ENCODE results near the gene BACH1.
"Not testable (repeated sequence)": the region's sequence is repeated elsewhere in the genome, so short reads cannot be mapped to it uniquely, and the experiment has no call there.

Gene BACH1

DNA sequence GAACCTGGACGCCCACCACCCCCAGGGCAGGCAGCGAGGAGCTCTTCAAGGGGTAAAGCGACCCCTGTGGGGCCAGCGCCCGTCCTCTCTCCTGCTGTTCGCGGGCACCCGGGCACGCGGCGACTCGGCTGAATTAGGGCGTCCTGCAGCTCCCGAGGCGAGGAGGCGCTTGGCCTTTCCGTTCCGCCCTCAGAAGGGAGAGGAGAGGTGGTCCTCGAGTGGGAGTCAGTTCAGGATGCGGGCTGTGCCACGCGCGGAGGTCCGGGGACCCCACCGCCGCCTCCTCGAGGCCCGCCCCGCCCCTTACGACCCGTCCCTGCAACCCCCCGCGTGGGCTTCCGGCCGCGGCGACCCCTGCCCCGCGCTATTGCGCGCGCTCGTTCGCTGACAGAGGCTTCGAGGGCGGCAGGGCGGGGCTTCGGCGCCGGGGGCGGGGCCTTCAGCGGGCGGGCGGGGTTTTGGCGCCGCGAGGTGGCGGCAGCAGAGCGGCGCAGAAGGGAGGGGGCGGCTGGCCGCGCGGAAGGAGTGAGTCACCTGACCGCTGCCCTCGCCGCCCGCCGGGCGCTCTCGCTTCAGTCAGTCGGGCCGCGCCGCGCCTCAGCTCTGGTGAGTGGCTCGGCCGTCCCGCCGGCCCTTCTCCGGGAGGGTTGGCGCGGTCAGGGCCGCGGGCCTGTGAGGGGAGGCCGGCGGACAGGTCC lies at the start of gene BACH1:
Gene BACH1 (plus strand): TSS at position 575 of the 698 bp plus-strand sequence. CDS start 22,359 bp downstream, outside the sequence.
- peak; percentile 86 for DNase-seq (ENCODE audit: low spot score)

DNA sequence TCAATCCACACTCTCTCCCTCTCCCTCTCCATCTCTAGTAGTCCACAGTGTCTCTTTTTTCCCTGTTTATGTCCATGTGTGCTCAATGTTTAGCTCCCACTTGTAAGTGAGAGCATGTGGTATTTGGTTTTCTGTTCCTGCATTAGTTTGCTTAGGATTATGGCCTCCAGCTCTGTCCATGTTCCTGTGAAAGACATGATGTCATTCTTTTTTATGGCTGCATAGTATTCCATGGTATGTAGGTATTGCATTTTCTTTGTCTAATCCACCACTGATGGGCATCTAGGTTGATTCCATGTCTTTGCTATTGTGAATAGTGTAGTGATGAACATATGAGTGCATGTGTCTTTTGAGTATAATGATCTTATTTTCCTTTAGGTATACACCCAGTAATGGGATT lies 49.4 kb upstream of the BACH1 start:
- not testable (repeated sequence) for DNase-seq (ENCODE audit: low spot score)

DNA sequence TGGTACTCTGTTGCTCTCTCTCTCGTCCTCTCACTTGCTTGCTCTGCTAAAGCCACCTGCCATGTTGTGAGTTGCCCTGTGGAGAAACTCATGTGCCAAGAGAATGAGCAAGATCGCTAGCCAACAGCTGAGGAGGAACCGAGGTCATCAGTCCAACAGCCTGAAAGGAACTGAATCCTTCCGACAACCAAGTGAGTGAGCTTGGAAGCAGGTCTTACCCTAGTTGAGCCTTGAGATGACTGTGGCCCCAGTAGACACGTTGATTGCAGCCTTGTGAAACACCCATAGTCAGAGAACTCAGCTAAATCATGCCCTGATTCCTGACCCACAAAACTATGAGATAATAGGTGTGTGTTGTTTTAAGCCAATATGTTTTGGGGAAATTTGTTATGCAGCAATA lies 48.1 kb upstream of the BACH1 start:
- no peak for DNase-seq (ENCODE audit: low spot score)

DNA sequence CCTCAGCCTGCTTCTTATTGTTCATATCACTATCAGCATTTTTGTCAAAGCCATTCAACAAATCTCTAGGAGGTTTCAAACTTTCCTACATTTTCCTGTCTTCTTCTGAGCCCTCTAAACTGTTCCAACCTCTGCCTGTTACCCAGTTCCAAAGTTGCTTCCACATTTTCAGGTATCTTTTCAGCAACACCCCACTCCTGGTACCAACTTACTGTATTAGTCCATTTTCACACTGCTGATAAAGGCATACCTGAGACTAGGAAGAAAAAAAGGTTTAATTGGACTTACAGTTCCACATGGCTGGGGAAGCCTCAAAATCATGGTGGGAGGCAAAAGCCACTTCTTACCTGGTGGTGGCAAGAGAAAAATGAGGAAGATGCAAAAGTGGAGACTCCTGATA lies 44.9 kb upstream of the BACH1 start:
- DNase-seq (ENCODE audit: low spot score): not testable (repeated sequence)

DNA sequence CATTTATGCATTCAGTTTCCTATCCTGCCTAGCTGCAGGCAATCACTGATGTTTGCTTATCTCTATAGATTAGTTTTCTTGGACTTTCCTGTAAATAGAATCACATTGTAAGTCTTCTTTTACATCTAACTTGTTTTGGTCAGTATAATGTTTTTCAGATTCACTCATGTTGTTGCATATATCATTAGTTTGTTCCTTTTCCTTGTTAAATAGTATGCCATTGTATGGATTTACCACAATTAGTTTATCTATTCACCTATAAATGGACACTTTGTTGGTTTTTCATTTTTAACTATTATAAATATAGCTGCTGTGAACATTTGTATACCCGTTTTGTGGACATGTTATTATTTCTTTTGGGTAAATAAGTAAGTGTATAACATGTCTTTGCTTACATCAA lies 44.2 kb upstream of the BACH1 start:
- DNase-seq (ENCODE audit: low spot score): no peak

DNA sequence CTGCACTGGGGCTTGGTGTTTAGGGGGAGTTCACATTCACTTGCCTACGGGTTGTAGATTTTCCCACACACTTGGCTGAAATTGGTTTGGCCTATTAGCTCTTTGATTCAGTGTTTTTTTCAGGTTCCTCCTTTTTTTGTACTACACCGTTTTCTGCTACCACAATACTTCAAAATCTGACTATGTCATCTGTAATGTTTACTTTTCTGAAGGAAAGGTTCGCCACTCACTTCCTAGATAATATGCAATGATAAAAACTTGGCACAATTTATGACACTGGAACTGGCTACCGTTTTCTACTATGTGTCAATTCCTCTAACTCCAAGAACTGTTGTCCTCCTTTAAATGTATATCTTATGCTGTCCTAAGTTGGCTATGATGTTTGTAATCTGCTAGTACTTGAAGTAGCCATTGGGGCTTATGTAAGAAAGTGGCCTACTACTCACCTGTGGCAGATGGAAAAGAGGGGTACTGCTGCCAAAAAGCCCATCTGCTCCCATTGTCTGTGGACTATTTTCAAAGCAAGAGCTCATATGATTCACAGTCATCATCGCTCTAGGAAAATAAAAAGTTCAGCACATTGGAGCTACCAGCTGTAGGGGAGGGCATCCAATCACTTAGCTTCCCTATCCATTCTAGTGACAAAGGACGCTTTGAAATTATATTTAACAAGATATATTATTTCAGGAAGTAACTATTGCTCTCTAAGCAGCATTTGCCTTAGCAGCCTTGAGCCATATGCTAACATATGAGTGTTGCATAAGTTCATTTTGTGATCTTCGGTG lies 42.4 kb upstream of the BACH1 start:
- DNase-seq (ENCODE audit: low spot score): no peak

DNA sequence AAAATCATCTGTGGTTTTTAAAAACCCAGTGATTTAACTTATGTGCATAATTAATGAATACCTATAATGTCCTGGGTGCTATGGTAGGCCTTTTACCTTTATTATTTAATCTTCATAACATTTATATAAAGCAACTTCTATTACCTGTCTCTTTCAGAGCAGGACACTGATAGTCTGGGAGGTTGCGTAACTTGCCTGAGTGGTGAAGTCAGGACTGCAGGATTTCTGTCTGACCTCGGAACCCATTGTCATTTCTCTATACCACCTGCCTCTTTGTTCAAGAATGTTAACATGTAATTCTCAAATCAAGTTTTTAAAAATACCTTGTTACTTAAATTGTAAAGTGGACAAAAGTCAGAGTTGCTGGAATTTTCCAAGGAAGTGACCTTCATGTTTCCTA lies 41.0 kb upstream of the BACH1 start:
- DNase-seq (ENCODE audit: low spot score): no peak

DNA sequence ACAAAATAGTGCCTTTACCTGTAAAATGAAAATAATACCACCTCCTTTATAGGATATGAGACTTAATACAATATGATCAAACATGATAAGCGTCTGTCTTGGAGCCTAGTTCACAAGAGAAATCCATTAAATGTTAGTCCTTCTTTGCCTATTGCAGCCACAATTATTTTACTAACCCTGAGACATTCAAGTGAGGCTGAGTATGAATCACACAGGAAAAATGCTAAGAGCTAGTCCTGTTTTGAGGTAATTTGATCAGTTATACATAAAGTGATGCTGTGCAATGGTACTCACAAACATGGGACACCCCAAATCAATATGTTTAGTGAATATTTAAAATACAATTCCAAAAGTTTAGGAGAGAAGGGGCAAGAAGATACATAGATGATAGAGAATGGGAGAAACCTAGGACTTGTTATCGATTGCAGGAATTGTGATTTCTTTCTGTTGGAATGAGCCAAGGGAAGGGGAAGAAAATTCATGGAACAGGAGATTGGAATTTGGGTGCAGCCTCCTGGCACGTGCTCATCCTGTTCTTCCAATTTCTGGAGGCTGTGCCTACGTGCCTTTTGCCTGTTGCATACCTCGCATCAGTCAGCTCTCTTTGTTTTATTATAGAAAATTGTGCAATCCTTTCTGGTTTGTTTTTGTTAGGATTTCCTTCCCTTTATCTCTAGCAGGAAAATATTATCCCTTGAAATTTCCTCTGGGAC lies 39.9 kb upstream of the BACH1 start:
- no peak for DNase-seq (ENCODE audit: low spot score)

DNA sequence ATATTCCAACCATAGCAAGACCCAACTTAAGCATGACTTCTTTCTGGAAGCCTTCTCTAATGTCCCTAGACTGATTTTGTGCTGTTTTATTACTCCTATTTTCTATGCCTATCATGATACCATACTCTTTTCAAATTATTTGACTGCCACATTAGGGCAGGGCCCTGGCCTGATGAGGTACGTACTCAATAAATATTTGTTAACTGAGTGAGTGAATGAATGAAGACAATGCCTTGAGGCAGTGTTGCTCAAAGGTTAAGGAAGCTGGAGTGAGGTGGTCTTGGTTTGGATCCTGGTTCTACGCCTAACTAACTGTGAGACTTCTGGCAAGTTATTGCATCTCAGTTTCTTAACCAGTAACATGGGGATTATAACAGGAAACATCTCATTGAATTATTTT lies 38.3 kb upstream of the BACH1 start:
- DNase-seq (ENCODE audit: low spot score): no peak

DNA sequence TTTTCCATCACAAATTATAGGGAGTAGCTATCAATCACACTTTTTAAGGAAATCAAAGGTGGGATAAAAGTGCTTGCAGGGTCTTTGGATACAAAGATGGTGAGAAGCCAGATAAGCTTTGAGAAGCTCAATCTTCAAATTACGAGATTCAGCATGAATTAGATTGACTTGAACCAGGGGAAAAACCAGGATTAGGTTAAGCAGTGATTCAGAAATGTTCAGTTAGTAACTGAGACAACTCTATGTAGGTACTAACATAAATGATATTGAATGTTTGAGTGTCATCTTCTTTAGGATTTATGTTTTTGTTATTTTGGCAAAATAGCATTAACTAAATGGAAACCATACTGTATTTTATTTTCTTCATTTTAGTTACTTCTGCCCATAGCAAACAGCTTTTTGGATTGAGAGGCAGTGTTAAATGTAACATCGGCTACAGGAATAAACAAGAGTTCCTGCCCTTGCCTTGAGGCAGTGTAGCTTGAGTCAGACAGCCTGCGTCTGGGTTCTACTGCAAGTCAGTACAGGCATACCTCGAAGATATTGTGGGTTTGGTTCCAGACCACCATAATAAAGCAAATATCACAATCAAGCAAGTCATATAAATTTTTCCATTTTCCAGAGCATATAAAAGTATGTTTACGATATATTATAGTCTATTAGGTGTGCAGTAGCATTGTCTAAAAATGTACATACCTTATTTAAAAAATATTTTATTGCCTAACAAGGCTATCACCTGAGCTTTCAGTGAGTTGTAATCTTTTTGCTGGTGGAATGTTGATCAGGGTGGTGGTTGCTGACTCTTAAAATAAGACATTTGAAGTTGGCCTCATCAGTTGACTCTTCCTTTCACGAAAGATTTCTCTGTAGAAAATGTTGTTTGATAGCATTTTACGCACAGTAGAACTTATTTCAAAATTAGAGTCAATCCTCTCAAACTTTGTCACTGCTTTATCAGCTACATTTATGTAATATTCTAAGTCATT lies 36.9 kb upstream of the BACH1 start:
- DNase-seq (ENCODE audit: low spot score): no peak

DNA sequence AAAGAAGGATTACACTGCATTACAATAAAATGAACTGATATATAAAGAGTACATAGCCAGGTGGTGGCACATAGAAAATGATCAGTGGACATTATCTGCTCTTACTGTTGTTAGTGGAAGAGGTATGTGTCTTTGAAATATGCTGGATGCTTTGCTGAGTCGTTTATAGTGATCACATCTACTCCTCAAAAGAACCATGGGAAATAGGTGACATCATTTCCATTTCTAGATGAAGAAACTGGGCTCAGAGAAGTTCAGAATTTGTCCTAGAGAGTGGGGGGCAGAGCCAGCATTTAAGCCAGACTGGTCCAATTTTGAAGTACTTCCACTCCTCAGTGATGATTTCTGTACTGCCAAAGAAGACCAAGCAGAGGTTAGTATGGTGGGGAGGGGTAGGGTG lies 34.0 kb upstream of the BACH1 start:
- DNase-seq (ENCODE audit: low spot score): no peak

DNA sequence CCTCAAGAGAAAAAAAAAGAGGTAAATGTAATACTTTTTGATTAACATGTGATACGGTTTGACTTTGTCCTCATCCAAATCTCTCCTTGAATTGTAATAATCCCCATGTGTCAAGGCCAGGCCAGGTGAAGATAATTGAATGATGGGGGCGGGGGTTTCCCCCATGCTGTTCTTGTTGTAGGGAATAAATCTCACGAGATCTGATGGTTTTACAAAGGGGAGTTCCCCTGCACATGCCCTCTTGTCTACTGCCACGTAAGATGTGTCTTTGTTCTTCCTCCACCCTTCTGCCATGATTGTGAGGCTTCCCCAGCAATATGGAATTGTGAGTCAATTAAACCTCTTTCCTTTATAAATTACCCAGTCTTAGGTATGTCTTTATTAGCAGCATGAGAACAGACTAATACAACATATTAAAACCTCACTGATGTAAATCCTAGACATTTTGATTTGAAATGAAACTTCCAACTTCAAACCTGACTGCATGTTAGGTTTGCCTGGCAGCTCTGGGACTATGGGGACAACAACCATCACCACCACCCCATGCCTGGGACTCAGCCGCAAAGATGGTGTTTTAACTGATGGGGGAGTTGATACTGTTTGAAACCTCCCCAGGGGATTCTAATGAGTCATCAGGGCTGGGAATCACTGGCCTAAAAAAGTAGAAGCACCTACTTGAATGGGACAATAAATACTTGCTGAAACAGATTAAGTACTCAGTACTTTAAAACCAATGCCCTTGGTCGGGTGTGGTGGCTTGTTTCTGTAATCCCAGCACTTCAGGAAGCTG lies 32.8 kb upstream of the BACH1 start:
- no peak for DNase-seq (ENCODE audit: low spot score)

DNA sequence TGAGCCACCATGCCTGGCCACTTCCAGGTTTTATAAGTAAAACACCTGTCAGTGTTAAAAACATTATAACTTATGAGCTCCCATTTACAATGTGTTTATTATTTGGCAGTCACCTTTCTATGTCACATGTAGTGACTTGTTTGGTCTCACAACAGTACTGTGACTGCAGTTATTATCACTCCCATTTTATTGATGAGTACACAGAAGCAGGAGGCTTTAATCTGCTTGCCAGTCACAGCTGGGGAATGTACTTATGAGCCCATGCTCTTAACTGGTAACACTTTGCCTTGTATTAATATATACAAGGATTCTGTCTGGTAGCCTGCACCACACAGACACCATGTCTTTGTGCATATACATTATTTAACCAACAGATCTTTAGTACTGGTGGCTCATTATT lies 31.1 kb upstream of the BACH1 start:
- DNase-seq (ENCODE audit: low spot score): no peak

DNA sequence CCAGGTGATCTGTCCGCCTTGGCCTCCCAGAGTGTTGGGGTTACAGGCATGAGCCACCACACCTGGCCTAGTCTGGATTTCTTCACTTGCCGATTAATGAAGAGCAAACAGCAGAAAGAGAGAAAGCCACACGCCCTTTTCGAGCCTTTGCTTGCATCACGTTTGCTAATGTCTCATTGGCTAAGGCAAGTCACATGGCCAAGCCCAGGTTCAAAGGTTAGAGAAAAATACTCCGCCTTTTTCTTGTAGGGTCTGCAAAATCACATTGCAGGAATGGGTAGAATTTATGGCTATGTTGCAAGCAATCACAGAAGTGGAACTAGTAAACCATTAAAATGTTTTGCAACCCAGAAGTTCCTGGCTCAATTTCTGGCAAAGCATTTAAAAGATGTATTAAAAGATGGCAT lies 26.8 kb upstream of the BACH1 start:
- no peak for DNase-seq (ENCODE audit: low spot score)

DNA sequence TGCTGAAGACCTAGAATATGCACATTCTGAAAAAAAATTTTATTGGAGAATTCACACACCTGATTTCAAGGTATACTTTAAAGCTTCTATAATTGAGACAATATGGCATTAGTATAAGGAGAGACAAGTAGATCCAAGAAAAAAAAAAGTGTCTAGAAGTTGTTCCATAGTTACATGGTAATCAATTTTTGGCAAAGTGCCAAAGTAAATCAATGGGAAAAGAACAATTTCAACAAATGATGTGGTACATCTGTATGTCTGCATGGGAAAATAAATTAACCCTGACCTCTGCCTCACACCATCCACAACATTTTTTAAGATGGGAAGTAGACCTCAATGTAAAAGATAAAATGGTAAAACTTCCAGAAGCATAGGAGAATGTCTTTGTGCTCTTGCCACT lies 21.3 kb upstream of the BACH1 start:
- DNase-seq (ENCODE audit: low spot score): no peak

DNA sequence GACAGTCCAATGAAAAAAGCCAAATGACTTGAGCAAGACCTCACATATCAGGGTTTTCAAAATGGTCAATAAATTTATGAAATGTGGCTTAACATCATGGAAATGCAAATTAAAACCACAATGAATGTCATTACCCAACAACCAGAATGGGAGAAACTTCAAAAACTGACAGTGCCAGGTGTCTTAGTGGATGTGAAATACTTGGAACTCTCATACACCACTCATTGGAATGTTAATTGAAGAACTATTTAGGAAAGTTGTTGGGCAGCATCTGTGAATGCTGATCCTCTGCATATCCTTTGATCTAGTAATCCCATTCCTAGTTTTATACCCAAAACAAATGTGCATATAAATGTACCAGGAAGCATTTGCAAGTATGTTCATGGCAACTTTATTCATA lies 19.2 kb upstream of the BACH1 start:
- no peak for DNase-seq (ENCODE audit: low spot score)

DNA sequence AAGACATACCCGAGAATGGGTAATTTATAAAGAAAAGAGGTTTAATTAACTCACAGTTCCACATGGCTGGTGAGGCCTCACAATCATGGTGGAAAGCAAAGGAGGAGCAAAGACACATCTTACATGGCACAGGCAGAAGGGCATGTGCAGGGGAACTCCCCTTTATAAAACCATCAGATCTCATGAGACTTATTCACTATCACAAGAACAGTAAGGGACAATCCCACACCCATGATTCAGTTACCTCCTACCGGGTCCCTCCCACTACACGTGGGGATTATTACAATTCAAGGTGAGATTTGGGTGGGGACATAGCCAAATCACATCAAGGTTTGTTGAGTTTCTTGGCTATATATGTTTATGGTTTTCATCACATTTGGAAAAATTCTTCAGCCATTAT lies 16.9 kb upstream of the BACH1 start:
- not testable (repeated sequence) for DNase-seq (ENCODE audit: low spot score)

DNA sequence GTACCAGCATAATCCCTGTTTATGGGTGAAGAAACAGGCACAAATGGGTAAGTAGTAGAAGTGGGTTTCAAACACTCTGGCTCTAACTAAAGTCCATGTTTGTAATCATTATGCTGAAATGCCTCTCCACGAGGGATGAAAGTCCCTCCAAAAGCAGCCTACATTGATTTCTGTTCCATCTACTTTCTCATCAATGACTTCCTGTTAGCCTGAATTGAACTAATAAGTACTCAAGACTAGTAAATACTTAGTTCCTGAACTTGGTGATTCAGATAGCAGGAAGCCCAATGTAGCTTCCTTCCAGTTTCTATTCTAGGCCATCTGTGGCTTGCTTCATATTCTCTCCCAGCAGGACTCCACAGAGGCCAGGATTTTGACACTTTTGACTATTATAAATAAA lies 11.3 kb upstream of the BACH1 start:
- no peak for DNase-seq (ENCODE audit: low spot score)

DNA sequence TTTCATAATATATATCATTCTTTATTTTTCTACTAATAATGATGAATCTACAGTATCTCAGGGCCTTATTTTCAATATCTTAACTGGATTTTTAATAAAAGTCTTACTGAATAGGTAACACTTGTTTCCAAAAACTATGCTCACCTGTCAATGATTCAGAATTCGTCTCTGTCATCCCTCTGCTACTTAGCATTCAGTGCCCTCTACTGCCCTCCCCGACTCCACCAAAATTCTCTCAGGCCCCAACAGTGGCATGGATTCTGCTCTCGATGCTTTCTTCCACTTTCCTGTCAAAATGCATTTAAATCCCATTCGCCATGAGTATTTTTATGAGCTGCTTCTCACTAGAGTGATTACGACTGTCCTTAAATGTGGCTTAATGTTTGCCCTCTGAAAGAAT lies 10.5 kb upstream of the BACH1 start:
- DNase-seq (ENCODE audit: low spot score): no peak

DNA sequence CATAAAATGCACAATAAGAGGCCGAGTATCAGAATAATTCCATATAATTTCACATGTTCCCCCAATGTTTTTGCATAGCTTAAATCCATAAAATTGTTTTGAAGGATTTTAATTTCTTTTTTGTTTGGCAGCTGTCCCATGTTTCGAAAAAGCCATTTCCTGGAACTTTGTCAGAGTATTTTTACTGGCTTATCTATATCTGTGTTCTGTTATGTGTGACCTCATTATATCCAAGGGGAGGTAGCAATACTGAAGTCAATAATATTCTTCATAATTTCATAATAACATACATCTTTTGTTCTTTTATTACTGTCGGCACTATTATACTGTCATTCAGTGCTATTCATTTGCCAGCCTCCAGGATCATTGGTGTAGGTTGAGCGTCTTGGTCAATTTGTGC lies 9.4 kb upstream of the BACH1 start:
- no peak for DNase-seq (ENCODE audit: low spot score)

DNA sequence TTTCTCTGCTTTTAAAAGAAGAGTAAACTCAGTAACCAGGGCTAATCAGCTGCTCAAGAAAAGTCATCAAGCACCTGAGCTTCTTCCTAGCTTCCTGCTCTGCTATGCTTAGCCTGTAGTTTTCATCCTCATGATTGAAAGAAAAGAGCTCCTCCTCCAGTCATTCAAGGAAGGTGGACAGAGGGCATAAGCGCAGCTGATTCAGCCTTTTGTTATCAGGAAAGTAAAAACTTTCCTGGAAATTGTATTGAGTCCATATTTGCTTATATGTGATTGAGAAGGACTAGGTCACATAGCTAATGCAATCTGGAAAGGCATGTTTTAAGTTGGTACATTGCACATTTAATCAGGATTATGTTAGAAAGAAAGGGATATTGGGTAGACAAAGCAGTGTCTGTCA lies 8.5 kb upstream of the BACH1 start:
- no peak for DNase-seq (ENCODE audit: low spot score)
